H9 (cell line): Measurements from ENCODE around the gene BRD3OS. TPM values are rescaled to one million over a fixed set of nuclear protein-coding genes. Genes with fewer than 3 reads are reported as not detected.

Experiments
- DNase-seq: peaks from one replicate; pipeline ENCODE4 v3.0.0-alpha.2; 2017
- H2AFZ ChIP-seq: one replicate; pipeline ENCODE4 v1.6.1; 2013; ENCODE audit warnings: mild to moderate bottlenecking, low read length, control low read depth, moderate library complexity
- H2AK5ac ChIP-seq: 2 replicates; pipeline ENCODE4 v1.6.1; 2013; ENCODE audit warnings: low read length, control low read depth, mixed read lengths; ENCODE audit not compliant: insufficient read length
- H2BK120ac ChIP-seq: one replicate; pipeline ENCODE4 v1.6.1; 2013; ENCODE audit warnings: low read depth, mild to moderate bottlenecking, low read length, control low read depth, inconsistent platforms; ENCODE audit not compliant: poor library complexity, severe bottlenecking
- H2BK12ac ChIP-seq: 2 replicates; pipeline ENCODE4 v1.6.1; 2013; ENCODE audit warnings: low read length, control low read depth, mixed read lengths, low read depth; ENCODE audit not compliant: insufficient read length
- H2BK15ac ChIP-seq: 2 replicates; pipeline ENCODE4 v1.6.1; 2013; ENCODE audit warnings: low read depth, low read length, control low read depth
- H2BK20ac ChIP-seq: one replicate; pipeline ENCODE4 v1.6.1; 2013; ENCODE audit warnings: low read depth, mild to moderate bottlenecking, low read length, control low read depth, inconsistent platforms; ENCODE audit not compliant: poor library complexity, severe bottlenecking
- H2BK5ac ChIP-seq: 2 replicates; pipeline ENCODE4 v1.6.1; 2013; ENCODE audit warnings: low read length, control low read depth, mixed read lengths; ENCODE audit not compliant: insufficient read length
- H3K14ac ChIP-seq: 2 replicates; pipeline ENCODE4 v1.6.1; 2013; ENCODE audit warnings: low read length, control low read depth; ENCODE audit not compliant: insufficient read depth
- H3K18ac ChIP-seq: 2 replicates; pipeline ENCODE4 v1.6.1; 2013; ENCODE audit warnings: low read depth, mild to moderate bottlenecking, mixed read lengths, low read length, control low read depth; ENCODE audit not compliant: insufficient read length
- H3K23ac ChIP-seq: 2 replicates; pipeline ENCODE4 v1.6.1; 2013; ENCODE audit warnings: low read length, control low read depth, mixed read lengths, low read depth; ENCODE audit not compliant: insufficient read length
- H3K23me2 ChIP-seq: 2 replicates; pipeline ENCODE4 v1.6.1; 2013; ENCODE audit warnings: low read depth, mild to moderate bottlenecking, mixed read lengths, low read length, control low read depth; ENCODE audit not compliant: insufficient read length, poor library complexity, severe bottlenecking
- H3K27ac ChIP-seq: 2 replicates; pipeline ENCODE4 v1.5.1; 2013; ENCODE audit warnings: low read length, control low read depth, mixed read lengths, low read depth; ENCODE audit not compliant: insufficient read length
- H3K27me3 ChIP-seq: 2 replicates; pipeline ENCODE4 v1.6.1; 2013; ENCODE audit warnings: low read length, control low read depth, inconsistent platforms; ENCODE audit not compliant: insufficient read depth
- H3K4ac ChIP-seq: 2 replicates; pipeline ENCODE4 v1.6.1; 2013; ENCODE audit warnings: low read depth, mild to moderate bottlenecking, control low read depth, inconsistent platforms, low read length, moderate library complexity
- H3K4me1 ChIP-seq: 2 replicates; pipeline ENCODE4 v1.6.1; 2013; ENCODE audit warnings: low read length, control low read depth, inconsistent platforms; ENCODE audit not compliant: insufficient read depth
- H3K4me2 ChIP-seq: 2 replicates; pipeline ENCODE4 v1.6.1; 2013; ENCODE audit warnings: low read length, control low read depth, mixed read lengths; ENCODE audit not compliant: insufficient read length, insufficient read depth
- H3K56ac ChIP-seq: 2 replicates; pipeline ENCODE4 v1.6.1; 2013; ENCODE audit warnings: low read depth, mild to moderate bottlenecking, mixed read lengths, low read length, control low read depth; ENCODE audit not compliant: insufficient read length
- H3K79me1 ChIP-seq: 2 replicates; pipeline ENCODE4 v1.6.1; 2013; ENCODE audit warnings: low read depth, mild to moderate bottlenecking, moderate library complexity, low read length, control low read depth, inconsistent platforms; ENCODE audit not compliant: insufficient read depth, poor library complexity, severe bottlenecking
- H3K79me2 ChIP-seq: 2 replicates; pipeline ENCODE4 v1.6.1; 2013; ENCODE audit warnings: low read length, control low read depth, inconsistent platforms; ENCODE audit not compliant: insufficient read depth
- H3K9ac ChIP-seq: 2 replicates; pipeline ENCODE4 v1.6.1; 2013; ENCODE audit warnings: low read length, control low read depth, mixed read lengths; ENCODE audit not compliant: insufficient read length; ENCODE audit errors: extremely low read depth
- H3K9me3 ChIP-seq: one replicate; pipeline ENCODE4 v1.6.1; 2013; ENCODE audit warnings: low read depth, low read length, inconsistent platforms; ENCODE audit not compliant: control insufficient read depth
- H3T11ph ChIP-seq: one replicate; pipeline ENCODE4 v1.6.1; 2013; ENCODE audit warnings: mild to moderate bottlenecking, low read length, control low read depth, inconsistent platforms
- H4K20me1 ChIP-seq: one replicate; pipeline ENCODE4 v1.6.1; 2013; ENCODE audit not compliant: control insufficient read depth, insufficient read length, insufficient read depth
- H4K5ac ChIP-seq: 2 replicates; pipeline ENCODE4 v1.6.1; 2013; ENCODE audit warnings: low read depth, mild to moderate bottlenecking, mixed read lengths, low read length, control low read depth; ENCODE audit not compliant: insufficient read length
- H4K8ac ChIP-seq: replicated peaks from 2 replicates; pipeline ENCODE4 v1.6.1; 2013; ENCODE audit warnings: low read length, control low read depth, mixed read lengths, low read depth; ENCODE audit not compliant: insufficient read length
- H4K91ac ChIP-seq: 2 replicates; pipeline ENCODE4 v1.6.1; 2013; ENCODE audit warnings: low read depth, mild to moderate bottlenecking, moderate library complexity, mixed read lengths, low read length, control low read depth; ENCODE audit not compliant: insufficient read length
- H3K27ac Mint-ChIP-seq, 3 experiments: 2 replicates in 2 of 3; 3 replicates in 1 of 3; pipeline ENCODE4 v1.8.0; 2020 to 2021; ENCODE audit warnings: mixed read lengths in 3 of 3, mild to moderate bottlenecking in 1 of 3, moderate library complexity in 1 of 3
- H3K27me3 Mint-ChIP-seq: 2 replicates; pipeline ENCODE4 v1.8.0; 2021; ENCODE audit warnings: low read depth, mild to moderate bottlenecking, moderate library complexity, mixed read lengths
- H3K36me3 Mint-ChIP-seq, 3 experiments: 2 replicates in 2 of 3; 3 replicates in 1 of 3; pipeline ENCODE4 v1.8.0; 2020 to 2021; ENCODE audit warnings: low read depth in 3 of 3, mixed read lengths in 3 of 3; ENCODE audit not compliant: insufficient read depth in 1 of 3
- H3K4me1 Mint-ChIP-seq, 2 experiments: 2 replicates each; pipeline ENCODE4 v1.8.0; 2020; ENCODE audit warnings: mixed read lengths in 2 of 2
- H3K4me3 Mint-ChIP-seq, 2 experiments: 2 replicates in 1 of 2; 3 replicates in 1 of 2; pipeline ENCODE4 v1.8.0; 2020 to 2021; ENCODE audit warnings: mild to moderate bottlenecking in 2 of 2, mixed read lengths in 2 of 2, moderate library complexity in 1 of 2
- H3K9me3 Mint-ChIP-seq, 2 experiments: 2 replicates in 1 of 2; 3 replicates in 1 of 2; pipeline ENCODE4 v1.8.0; 2020; ENCODE audit warnings: mild to moderate bottlenecking in 2 of 2, mixed read lengths in 2 of 2, moderate library complexity in 1 of 2
- WGBS: extraction: QIAGEN DNeasy Blood & Tissue Kit; methylation state at CpG from one replicate; pipeline ENCODE4 v1.1.7; 2013; ENCODE audit warnings: missing lambda C conversion rate, low lambda C conversion rate, mixed read lengths; ENCODE audit not compliant: insufficient read length; ENCODE audit errors: extremely low coverage; 5-methylcytosine and 5-hydroxymethylcytosine counted together
- total RNA-seq: library from RNA; stranded (reverse); gene quantifications from 2 replicates; pipeline ENCODE4 v1.2.1, GENCODE V29; 2021
- TF ChIP-seq, protein P1 (sequence below): fragments of 200-600 bp; sonication (generic); conservative IDR thresholded peaks from 3 replicates; pipeline ENCODE4 v1.8.0; 2021; ENCODE audit warnings: antibody characterized with exemption, mild to moderate bottlenecking

Gene BRD3OS
- total RNA-seq, 1 experiment from 2014 or later, result 16.4 TPM

DNA sequence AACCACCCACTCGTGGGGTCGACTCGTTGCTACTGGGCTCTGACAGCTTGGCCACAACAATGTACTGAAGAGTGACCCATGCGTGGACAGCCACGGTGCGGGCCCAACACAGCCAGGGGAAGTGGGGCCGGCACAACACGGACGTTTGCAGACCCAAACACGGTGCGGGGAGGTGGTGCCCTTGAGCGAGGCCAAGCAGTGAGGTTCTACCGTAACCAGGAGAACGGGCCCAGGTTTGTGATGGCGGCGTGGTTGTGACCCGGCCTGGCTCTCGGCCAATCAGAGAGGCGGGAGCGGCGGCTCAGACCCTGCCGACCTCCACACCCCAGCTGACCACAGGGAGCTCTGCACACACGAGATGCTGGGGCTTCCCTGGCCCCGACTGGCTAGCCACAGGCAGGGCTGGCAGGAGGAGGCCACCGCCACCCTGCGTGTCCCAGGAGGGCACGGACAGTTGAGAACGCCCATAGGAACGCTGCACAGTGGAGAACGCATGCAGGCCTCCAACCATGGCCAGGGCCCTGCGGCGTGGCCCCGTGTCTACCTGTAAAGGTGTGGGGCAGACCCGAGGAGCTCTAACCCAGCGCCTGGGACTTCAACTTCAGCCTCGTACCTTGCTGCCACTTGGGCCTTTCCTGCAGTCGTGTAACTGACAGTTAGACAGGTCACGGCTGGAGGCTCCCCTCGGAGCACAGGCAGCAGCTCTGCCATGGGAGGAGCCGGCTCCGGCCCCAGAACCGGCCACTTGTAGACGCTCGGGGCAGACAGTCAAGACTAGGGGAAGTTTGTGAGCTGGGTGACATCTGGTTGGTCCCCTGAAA lies 28.9 kb downstream of the BRD3OS start:
- Histone ChIP-seq H2BK15ac (no peak overlapping the region), H2AK5ac (no peak overlapping the region), H2BK5ac (no peak overlapping the region), H2BK20ac (no peak overlapping the region), H3K4ac (no peak overlapping the region), H3K4me2 (no peak overlapping the region), H2AFZ (no peak overlapping the region), H3K14ac (no peak overlapping the region; the same call in 1 of the 2 replicates), H3K4me1 (no peaks in the 10 kb centered on the region), H3K18ac (no peak overlapping the region), H3T11ph (no peak overlapping the region), H3K56ac (no peak overlapping the region), H3K9ac (no peak overlapping the region), H3K23me2 (no peaks in the 10 kb centered on the region), H3K9me3 (no peaks in the 10 kb centered on the region), H4K91ac (no peak overlapping the region), H4K20me1 (no peaks in the 10 kb centered on the region), H3K79me1 (no peaks in the 10 kb centered on the region), H3K23ac (no peak overlapping the region), H4K8ac (no peak overlapping the region), H4K5ac (no peak overlapping the region), H3K27ac (no peak overlapping the region), H3K79me2 (peaks cover 32% of the 10 kb centered on the region; the same call in 1 of the 2 replicates), H3K27me3 (no peaks in the 10 kb centered on the region), H2BK12ac (no peak overlapping the region), H2BK120ac (no peak overlapping the region)
- DNase-seq, result no peak
- Mint-ChIP-seq H3K27ac (peak overlapping the region in 1 of 3 experiments; percentile 81; a peak in 3 of 7 replicates), H3K4me1 (peaks cover 7 to 21% of the 10 kb centered on the region in 2 experiments), H3K4me3 (no peak overlapping the region), H3K27me3 (no peaks in the 10 kb centered on the region), H3K36me3 (peaks cover 12 to 45% (median 35%) of the 10 kb centered on the region in 3 experiments; a peak in 6 of 7 replicates), H3K9me3 (no peaks in the 10 kb centered on the region)
- no CpG with 5 or more reads among the region's 44 CpGs for WGBS
- TF ChIP-seq, protein P1, sequence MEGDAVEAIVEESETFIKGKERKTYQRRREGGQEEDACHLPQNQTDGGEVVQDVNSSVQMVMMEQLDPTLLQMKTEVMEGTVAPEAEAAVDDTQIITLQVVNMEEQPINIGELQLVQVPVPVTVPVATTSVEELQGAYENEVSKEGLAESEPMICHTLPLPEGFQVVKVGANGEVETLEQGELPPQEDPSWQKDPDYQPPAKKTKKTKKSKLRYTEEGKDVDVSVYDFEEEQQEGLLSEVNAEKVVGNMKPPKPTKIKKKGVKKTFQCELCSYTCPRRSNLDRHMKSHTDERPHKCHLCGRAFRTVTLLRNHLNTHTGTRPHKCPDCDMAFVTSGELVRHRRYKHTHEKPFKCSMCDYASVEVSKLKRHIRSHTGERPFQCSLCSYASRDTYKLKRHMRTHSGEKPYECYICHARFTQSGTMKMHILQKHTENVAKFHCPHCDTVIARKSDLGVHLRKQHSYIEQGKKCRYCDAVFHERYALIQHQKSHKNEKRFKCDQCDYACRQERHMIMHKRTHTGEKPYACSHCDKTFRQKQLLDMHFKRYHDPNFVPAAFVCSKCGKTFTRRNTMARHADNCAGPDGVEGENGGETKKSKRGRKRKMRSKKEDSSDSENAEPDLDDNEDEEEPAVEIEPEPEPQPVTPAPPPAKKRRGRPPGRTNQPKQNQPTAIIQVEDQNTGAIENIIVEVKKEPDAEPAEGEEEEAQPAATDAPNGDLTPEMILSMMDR, result no peak
